RWPE1 (cell line): Measurements from ENCODE around the gene GRB7.

ENCODE experiments used
- CTCF ChIA-PET: fragments of 350-600 bp; sonication (Branson Sonifier 250); formaldehyde crosslinking; extraction: SDS; loops from one replicate; lab custom pipeline; 2021; lab: Yijun Ruan, JAX
- POLR2A ChIA-PET: fragments of 400-600 bp; formaldehyde crosslinking; extraction: SDS; loops from one replicate; lab custom pipeline; 2020; ENCODE audit warnings: antibody characterized with exemption; ENCODE audit not compliant: low non-redundant PET; lab: Yijun Ruan, JAX
- DNase-seq: peaks from one replicate; pipeline ENCODE4 v3.0.0; 2012; ENCODE audit warnings: low spot score
- H3K27ac ChIP-seq: fragments of 450-650 bp; 2 replicates; pipeline ENCODE4 v1.5.1; 2017
- CTCF ChIP-seq: fragments of 450-650 bp; conservative IDR thresholded peaks from 2 replicates; pipeline ENCODE4 v1.5.1; 2017; ENCODE audit warnings: low read depth, mild to moderate bottlenecking

GRB7 gene

GRCh38 chr17:39737206-39737759, 455 bp upstream of the GRB7 start:
- no peak for TF ChIP-seq CTCF
- H3K27ac ChIP-seq: peak overlapping the region; percentile 95
- ChIA-PET POLR2A (no interaction called here), CTCF (interaction anchor here (0.5 kb wide), 1 partner anchor 15 kb away, joined by 4 read pairs; no protein-coding TSS in a partner anchor)
- DNase-seq: no peak

- DNase-seq: peak; percentile 81
- no peak for TF ChIP-seq CTCF
- ChIA-PET POLR2A (interaction anchor here (1.4 kb wide), 1 partner anchor 8 kb away, joined by 6 read pairs; the partner anchor contains the start of gene MIEN1), CTCF (interaction anchor here (1.9 kb wide), 1 partner anchor 8 kb away, joined by 8 read pairs; the partner anchor contains the start of gene MIEN1)
- peak overlapping the region; percentile 95 for H3K27ac ChIP-seq
Measured at GRCh38 chr17:39738568-39738901, 797 bp downstream of the GRB7 start.

- ChIA-PET POLR2A (interaction anchor here (0.5 to 1.4 kb wide), 3 partner anchors 9 to 44 kb away, joined by 3 to 6 read pairs (median 3); partner anchors contain the start of gene MIEN1), CTCF (interaction anchor here (0.6 to 1.9 kb wide), 2 partner anchors 9 to 65 kb away, joined by 6 to 8 read pairs; partner anchors contain the start of gene MIEN1)
- no peak for TF ChIP-seq CTCF
- H3K27ac ChIP-seq: peak overlapping the region; percentile 95
- DNase-seq: peak; percentile 88
Measured at GRCh38 chr17:39738983-39739884, 1.5 kb downstream of the GRB7 start.

GRCh38 chr17:39739885-39740356, 2.2 kb downstream of the GRB7 start:
- TF ChIP-seq CTCF: no peak
- DNase-seq: peak; percentile 54
- ChIA-PET POLR2A (interaction anchor here (0.7 to 1.4 kb wide), 2 partner anchors 10 to 11 kb away, joined by 3 to 6 read pairs; partner anchors contain the start of gene MIEN1), CTCF (interaction anchor here (0.6 to 1.9 kb wide), 2 partner anchors 10 to 66 kb away, joined by 6 to 8 read pairs; partner anchors contain the start of gene MIEN1)
- H3K27ac ChIP-seq: peak overlapping the region; percentile 95

- ChIA-PET CTCF (interaction anchor here (1.9 kb wide), 1 partner anchor 10 kb away, joined by 8 read pairs; the partner anchor contains the start of gene MIEN1), POLR2A (interaction anchor here (0.6 kb wide), 1 partner anchor 9 kb away, joined by 4 read pairs; no protein-coding TSS in a partner anchor)
- no peak for TF ChIP-seq CTCF
- H3K27ac ChIP-seq: peak overlapping the region; percentile 95
- DNase-seq: peak; percentile 87
Measured at GRCh38 chr17:39740357-39741111, 2.8 kb downstream of the GRB7 start.
